C4-2B (cell line): ENCODE measurements around the gene CYBRD1.

Source experiments
- CTCF ChIP-seq: fragments of 450-650 bp; conservative IDR thresholded peaks from 2 replicates; pipeline ENCODE4 v1.5.1; 2017; ENCODE audit warnings: mild to moderate bottlenecking
- ZFX ChIP-seq: fragments of 450-650 bp; IDR thresholded peaks from 2 replicates; pipeline ENCODE4 v1.6.1; 2017

- no peak for TF ChIP-seq CTCF
- no peak for TF ChIP-seq ZFX
These were observed 10.3 kb upstream of the CYBRD1 start for GRCh38 chr2:171512014-171512413.
